Measurements from ENCODE around the gene PKM. TPM values are rescaled to one million over a fixed set of nuclear protein-coding genes. Genes with fewer than 3 reads are reported as not detected.

The PKM gene
- total and polyA plus RNA-seq, 9 of the 15 experiments (the other 6 are each of a cell fraction or from before 2014, with no cell fraction given): 140 to 825 (median 383) TPM

GRCh38 chr15:72230197-72231065 is 559 bp downstream of the PKM start (continued):
- TF ChIP-seq ZNF436 (CRISPR knock-in tag; IDR thresholded peaks at IDR 0.05): no peak
- TF ChIP-seq ZBTB7A (IDR thresholded peaks at IDR 0.05; ENCODE audit: borderline replicate concordance, control insufficient read depth, low read depth, low read length): peak; percentile 68; the same call in 1 of the 2 replicates
- no peak for TF ChIP-seq CUX1 (CRISPR knock-in tag; IDR thresholded peaks at IDR 0.05)
- TF ChIP-seq BRCA1 (IDR thresholded peaks at IDR 0.05): no peak
- no peak for TF ChIP-seq BRCA1 (CRISPR knock-in tag; IDR thresholded peaks at IDR 0.05)
- no peak for TF ChIP-seq ZNF584 (CRISPR knock-in tag; IDR thresholded peaks at IDR 0.05; ENCODE audit: low read depth)
- TF ChIP-seq ZNF586 (CRISPR knock-in tag; conservative IDR thresholded peaks at IDR 0.05): no peak
- no peak for TF ChIP-seq POU5F1 (IDR thresholded peaks at IDR 0.05; ENCODE audit: borderline replicate concordance, low read depth, low read length, partially characterized antibody)
- no peak for TF ChIP-seq BRF2 (IDR thresholded peaks at IDR 0.05; ENCODE audit: borderline replicate concordance, insufficient read depth, insufficient read length)
- no peak for TF ChIP-seq PREB (CRISPR knock-in tag; IDR thresholded peaks at IDR 0.05)
- TF ChIP-seq TOE1 (IDR thresholded peaks at IDR 0.05; ENCODE audit: borderline replicate concordance): peak; percentile 55; the same call in 1 of the 2 replicates
- TF ChIP-seq TOE1 (CRISPR knock-in tag; IDR thresholded peaks at IDR 0.05; ENCODE audit: borderline replicate concordance, low read depth): no peak
- no peak for TF ChIP-seq ZMIZ1 (IDR thresholded peaks at IDR 0.05; ENCODE audit: low read depth in 2 of 2, low read length in 2 of 2)
- peak; percentile 39 for TF ChIP-seq MEIS2 (IDR thresholded peaks at IDR 0.05; ENCODE audit: partially characterized antibody)
